Retina (tissue), 1 donor: Measurements from ENCODE around the gene RAB4A.
"Not testable (repeated sequence)": the region's sequence is repeated elsewhere in the genome, so short reads cannot be mapped to it uniquely, and the experiment has no call there.

ENCODE experiments used
- DNase-seq: peaks from one replicate; pipeline ENCODE4 v3.0.0-alpha.2; 2016

Gene RAB4A

GRCh38 chr1:229273507-229274232 is 2.8 kb downstream of the RAB4A start:
- no peak for DNase-seq

DNA sequence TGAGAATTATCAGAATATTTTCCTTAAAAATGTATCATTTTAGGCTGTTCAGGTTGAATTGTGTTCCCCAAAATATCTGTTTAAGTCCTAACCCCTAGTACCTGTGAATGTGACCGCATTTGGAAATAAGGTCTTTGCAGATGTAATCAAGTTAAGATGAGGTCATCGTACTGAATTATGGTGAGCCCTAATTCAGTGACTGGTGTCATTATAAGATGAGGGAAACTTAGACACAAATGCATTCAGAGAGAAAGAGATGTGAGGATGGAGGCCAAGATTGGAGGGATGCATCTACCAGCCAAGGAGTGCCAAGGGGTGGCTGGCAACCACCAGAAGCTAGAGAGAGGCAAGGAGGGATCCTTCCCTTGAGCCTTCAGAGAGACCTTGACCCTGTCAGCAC is 4.1 kb downstream of the RAB4A start:
- DNase-seq: no peak

DNA sequence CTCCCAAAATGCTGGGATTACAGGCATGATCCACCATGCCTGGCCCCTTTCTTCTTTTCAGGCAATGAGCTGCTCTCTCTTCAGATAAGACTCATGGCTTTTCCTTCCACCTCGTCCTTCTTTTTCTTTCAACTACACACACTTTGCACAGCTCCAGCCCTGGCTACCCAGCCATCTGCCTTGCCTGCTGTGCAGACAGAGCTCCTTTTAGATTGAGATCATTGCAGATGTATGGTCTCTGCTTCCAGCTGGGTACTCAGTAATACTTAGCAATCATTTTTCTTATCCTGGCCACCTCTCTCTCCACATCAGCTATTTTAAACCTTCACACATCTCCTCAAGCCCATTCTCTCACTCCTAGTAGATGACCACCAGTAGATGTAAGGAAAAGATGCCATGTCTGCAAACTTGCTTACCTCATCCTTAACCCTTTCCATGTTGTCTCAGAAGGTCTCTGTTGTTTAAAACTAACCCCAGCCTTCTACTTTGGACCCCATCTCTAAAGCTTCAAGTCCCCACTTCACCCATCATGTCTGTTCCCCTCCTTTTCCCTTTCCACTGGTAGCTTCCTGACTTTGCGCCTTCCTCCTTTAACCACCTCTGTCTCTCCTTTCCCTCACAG is 7.3 kb downstream of the RAB4A start:
- no peak for DNase-seq

- no peak for DNase-seq
These were observed 8.3 kb downstream of the RAB4A start for GRCh38 chr1:229279242-229279641.

DNA sequence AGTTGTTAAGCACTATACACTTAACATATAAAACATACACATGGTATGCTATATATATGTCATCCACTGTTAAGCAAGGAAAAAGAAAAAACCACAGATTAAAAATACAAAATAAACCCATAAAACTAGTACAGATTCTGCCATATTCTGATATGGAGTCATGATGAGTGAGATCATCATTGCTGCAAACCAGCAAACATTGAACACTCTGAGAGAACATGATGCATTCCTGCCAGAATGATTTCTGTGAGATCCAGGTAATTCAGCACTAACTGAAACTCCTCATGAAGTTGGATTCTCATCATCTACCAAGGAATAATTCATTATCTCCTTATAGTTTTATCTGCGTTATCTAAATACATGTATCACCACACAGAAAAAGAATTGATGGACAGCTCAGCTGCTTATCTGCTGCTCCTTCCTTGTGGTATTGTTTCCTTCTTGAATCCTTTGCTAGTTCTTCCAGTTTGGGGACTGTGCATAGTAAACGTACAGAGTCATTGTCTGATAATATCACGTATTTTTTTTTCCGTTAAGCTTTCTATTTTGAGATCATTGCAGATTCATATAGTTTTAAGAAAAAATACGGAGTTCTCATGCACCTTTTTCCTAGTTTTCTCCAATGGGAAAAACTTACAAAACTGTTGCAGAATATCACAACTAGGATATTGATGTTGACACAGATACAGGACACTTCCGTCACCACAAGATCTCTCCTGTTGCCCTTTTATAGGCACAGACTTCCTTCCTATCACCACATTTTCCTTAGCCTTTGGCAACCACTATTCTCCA is 9.3 kb downstream of the RAB4A start:
- DNase-seq: no peak

GRCh38 chr1:229280921-229281320 is 10.0 kb downstream of the RAB4A start:
- no peak for DNase-seq

DNA sequence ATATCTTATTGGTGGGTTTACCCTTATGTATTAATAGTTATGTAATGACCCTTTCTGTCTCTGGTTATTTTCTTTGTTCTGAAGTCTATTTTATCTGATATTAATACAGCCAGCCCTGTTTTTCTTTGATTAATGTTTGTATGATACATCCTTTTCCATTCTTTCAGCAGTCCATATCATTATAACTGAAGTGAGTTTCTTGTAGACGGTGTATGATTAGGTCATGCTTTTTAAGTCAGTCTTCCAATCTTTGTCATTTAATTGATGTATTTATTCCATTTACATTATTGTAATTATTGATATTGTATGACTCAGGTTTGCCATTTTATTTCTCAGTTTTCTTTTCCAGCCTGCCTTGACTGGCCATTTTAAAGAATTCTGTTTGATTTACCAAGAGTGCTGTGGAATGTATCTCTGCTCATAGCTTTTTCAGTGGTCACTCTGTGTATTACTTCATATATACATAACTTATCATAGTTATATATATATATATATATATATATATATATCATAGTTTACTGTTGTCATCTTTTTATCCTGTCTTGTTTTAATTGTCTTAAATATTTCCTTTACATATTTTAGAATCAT is 10.5 kb downstream of the RAB4A start:
- DNase-seq: no peak

DNA sequence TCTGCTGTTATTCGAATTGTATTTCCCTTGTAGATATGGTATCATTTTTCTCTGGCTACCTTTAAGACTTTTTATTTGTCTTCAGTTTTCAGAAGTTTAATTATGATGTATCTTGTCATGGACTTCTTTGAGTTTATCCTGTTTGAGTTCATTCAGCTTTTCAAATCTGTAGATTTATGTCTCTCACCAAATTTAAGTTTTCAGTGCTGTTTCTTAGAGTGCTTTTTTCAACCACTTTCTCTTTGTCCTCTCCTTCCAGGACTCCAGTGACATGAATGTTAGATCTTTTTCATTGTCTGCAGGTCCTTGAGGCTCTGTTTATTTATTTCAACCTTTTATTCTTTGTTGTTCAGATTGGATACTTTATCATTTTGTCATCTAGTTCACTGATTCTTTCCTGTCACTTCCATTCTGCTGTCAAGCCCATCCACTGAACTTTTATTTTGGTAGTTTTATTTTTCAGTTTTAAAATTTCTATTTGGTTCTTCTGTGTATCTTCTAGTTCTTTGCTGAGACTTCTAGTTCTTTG is 11.4 kb downstream of the RAB4A start:
- DNase-seq: no peak

GRCh38 chr1:229283183-229283611 is 12.3 kb downstream of the RAB4A start:
- DNase-seq: no peak

DNA sequence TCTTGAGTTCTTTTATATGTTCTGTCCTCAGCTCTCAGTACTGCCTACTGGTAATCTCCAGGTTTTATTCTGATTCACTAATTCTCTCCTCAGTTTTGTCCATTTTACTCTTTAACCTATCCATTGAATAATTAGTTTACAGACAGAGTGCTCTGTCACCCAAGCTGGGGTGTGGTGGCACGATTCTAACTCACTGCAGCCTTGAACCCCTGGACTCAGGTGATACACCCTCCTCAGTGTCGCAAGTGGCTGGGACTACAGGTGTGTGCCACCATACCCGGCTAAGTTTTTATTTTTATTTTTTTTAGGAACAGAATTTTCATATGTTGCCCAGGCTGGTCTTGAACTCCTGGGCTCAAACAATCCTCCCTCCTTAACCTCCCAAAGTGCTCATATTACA is 14.0 kb downstream of the RAB4A start:
- DNase-seq: no peak

DNA sequence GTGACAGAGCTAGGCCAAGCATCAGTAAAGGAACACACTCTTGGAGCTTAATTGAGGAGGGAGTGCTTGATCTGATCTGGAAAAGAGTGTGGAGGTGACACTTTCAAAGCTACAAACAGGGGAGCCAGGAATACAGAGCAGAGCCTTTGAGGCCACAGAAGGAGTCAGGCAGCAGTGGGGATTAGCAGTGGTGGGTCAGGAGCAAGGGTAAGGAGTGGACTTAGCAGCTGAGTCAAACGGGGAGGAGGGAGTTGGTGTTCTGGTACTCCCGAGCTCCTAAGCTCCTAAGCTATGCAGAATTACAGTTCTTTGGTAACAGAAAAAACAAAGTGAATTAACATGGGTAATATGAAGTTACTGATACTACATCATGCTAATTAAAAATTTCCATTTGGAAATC is 14.5 kb downstream of the RAB4A start:
- no peak for DNase-seq

DNA sequence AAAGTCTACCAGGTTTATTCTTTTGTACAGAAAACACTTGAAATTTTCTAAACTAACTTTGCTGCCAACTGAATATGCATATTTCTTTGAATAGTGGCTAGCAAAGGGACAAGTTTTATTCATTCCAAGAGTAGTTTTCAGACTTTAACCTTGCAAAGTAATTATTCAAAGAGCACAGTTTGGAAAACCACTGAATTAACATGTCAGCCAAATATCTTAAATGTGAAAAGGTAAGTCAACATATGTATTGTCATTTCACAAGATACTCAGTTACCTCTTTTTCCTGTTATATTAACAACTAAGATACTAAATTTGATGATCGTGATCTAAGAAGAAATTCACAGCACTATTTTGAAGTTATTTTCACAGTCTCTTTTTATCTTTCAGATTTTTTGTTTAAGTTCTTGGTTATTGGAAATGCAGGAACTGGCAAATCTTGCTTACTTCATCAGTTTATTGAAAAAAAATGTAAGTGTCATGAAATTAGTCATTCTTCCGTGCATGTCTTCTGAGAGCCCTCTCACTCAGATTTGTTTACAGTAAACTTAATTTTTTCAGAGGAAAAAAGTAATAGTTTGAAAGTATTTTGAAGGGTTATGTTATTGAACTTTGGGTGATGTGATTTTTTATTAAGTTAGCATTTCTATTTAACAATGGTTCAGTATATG is 15.3 kb downstream of the RAB4A start:
- no peak for DNase-seq

GRCh38 chr1:229287267-229287666 is 16.4 kb downstream of the RAB4A start:
- no peak for DNase-seq

GRCh38 chr1:229288516-229288915 is 17.6 kb downstream of the RAB4A start:
- no peak for DNase-seq

GRCh38 chr1:229291686-229292085 is 20.8 kb downstream of the RAB4A start:
- DNase-seq: not testable (repeated sequence)

DNA sequence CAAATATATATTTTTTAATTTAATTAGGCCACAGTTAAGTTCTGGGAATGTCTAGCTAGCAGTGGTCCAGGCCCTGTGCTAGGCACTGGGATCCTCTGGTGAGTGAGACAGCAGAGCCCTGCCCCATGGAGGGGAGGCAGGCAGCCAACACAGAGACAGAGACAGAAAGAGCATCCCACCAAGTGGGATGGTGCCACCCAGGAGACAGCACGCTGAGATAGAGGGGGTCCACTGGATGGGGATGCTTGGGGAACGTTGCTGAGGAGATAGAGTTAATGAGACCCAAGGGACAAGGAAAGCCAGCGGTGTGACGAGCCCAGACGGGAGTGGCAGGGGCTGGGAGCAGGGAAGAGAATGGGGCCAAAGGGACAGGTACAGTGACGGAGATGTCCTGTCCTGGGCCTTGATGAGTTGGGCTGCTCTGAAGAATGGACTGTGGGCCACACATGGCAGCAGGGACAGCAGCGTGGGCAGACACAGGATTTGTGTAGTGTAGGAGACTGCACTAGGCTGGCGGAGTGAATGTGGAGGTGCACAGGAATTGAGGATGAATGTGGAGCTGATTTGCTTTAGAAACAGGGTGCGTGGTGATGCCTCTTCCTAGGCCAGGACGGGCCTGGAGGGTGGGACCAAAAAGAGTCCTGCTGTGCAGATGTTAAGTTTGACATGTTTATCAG is 22.8 kb downstream of the RAB4A start:
- DNase-seq: no peak

DNA sequence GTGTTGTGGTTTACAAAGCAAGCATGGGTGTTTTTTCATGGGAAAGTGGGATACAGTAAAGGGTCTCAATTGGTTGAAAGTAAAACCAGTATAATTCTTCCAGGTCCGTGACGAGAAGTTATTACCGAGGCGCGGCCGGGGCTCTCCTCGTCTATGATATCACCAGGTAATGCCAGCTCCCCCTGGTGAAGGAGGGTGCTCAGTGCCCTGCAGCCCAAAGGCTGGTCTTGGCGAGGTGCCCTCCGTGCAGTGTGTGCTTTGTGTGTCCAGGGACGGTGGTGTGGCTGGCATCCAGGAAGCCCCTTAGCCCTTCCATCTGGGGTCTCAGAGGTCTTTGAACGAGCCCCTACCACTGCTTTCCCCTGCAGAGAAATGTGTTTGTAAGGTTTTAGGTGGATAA is 24.8 kb downstream of the RAB4A start:
- no peak for DNase-seq

DNA sequence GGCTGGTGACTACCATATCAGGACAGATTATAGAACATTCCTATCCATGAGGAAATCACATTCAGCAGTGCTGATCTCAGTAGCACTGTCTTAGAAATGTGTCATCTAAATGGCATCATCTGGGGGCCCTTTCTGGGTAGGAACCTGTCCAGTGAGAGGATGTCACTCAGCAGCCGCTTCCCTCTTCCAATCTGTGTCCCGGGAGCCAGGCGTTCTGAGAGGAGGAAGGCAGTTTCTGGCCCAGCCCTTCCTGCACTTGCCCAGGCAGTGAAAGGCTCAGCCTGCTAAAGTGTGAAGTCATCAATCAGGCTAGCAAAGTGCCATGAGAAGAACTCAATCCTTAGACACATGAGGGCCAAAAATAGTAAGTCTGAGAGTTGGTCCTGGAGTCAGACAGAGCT is 25.6 kb downstream of the RAB4A start:
- DNase-seq: no peak

DNA sequence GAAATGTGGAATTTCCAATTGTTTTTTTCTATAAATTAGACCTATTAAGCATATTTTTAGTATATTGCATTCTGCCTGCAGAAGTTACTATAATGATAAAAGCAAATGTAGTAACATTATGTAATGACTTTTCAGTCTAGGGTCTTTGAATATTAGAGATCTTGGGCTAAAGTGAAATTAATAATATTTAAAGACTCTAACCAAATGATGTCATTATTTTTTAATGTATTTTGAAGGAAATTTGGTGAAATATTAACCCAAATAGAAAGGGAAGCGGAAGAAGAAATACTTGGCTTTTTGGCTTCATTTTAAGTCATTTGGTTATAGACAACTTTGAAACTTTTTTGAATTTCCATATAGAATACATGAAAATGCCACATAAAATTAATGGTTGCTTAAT is 26.8 kb downstream of the RAB4A start:
- no peak for DNase-seq

- no peak for DNase-seq
These were observed 27.5 kb downstream of the RAB4A start for GRCh38 chr1:229298420-229298819.

GRCh38 chr1:229298887-229299503 is 28.1 kb downstream of the RAB4A start:
- no peak for DNase-seq
